Islet of Langerhans (tissue), 1 donor: ENCODE measurements around the gene HOXD11.

Source experiments
- FAIRE-seq: peaks from one replicate; lab custom pipeline; 2011; peaks lifted over from hg19 to GRCh38; lab: Jason Lieb, UNC

HOXD11 gene

GRCh38 chr2:176121190-176122051 lies 14.3 kb downstream of the HOXD11 start:
- no peak for FAIRE-seq

GRCh38 chr2:176122052-176122682 lies 15.1 kb downstream of the HOXD11 start:
- FAIRE-seq: no peak

GRCh38 chr2:176122683-176123410 lies 15.8 kb downstream of the HOXD11 start, which contains the start of gene HOXD9:
HOXD9 (plus strand) TSS chr2:176122719; CDS start chr2:176122769, 50 bp downstream.
- no peak for FAIRE-seq

GRCh38 chr2:176123411-176124109 lies 16.5 kb downstream of the HOXD11 start:
- no peak for FAIRE-seq

- FAIRE-seq: no peak
Measured at GRCh38 chr2:176124110-176124946, 17.2 kb downstream of the HOXD11 start.

GRCh38 chr2:176124947-176125771 lies 18.1 kb downstream of the HOXD11 start:
- no peak for FAIRE-seq

- no peak for FAIRE-seq
Measured at GRCh38 chr2:176125772-176126054, 18.6 kb downstream of the HOXD11 start.

- peak; percentile 99 for FAIRE-seq
Measured at GRCh38 chr2:176126929-176127773, 20.1 kb downstream of the HOXD11 start.

GRCh38 chr2:176127774-176128072 lies 20.6 kb downstream of the HOXD11 start:
- FAIRE-seq: no peak

- FAIRE-seq: no peak
Measured at GRCh38 chr2:176128172-176128981, 21.3 kb downstream of the HOXD11 start.

GRCh38 chr2:176128982-176129796 lies 22.1 kb downstream of the HOXD11 start, which contains the start of gene HOXD8:
HOXD8 (plus strand) TSS chr2:176129705; CDS start chr2:176130367, 662 bp downstream.
- no peak for FAIRE-seq

- no peak for FAIRE-seq
Measured at GRCh38 chr2:176129813-176130146, 22.7 kb downstream of the HOXD11 start.

- FAIRE-seq: no peak
Measured at GRCh38 chr2:176130147-176130956, 23.3 kb downstream of the HOXD11 start.

GRCh38 chr2:176130957-176131847 lies 24.1 kb downstream of the HOXD11 start:
- FAIRE-seq: no peak

GRCh38 chr2:176131848-176132158 lies 24.7 kb downstream of the HOXD11 start:
- peak; percentile 45 for FAIRE-seq
